ENCODE results near the gene HOXA4.
A peak's percentile ranks its signal among the peaks of the same experiment; 100 is the strongest.

Gene HOXA4

GRCh38 chr7:27150568-27151340 lies 20.2 kb upstream of the HOXA4 start:
- Histone ChIP-seq H3K36me3 (ENCODE audit: low read length) (0 out of 2 replicates have a peak, but pooled peaks cover 4% of the 10 kb centered on the region), H3K9ac (ENCODE audit: low read length) (peak overlapping the region; percentile 75), H3K27me3 (ENCODE audit: low read length) (no peaks in the 10 kb centered on the region), H2AFZ (ENCODE audit: low read depth, low read length, severe bottlenecking) (peak overlapping the region; percentile 93), H3K4me2 (ENCODE audit: low read depth, low read length, poor library complexity, severe bottlenecking) (peak overlapping the region; percentile 73), H4K20me1 (ENCODE audit: low read depth, low read length) (no peaks in the 10 kb centered on the region), H3K79me2 (ENCODE audit: insufficient read depth, low read length) (peaks cover 19% of the 10 kb centered on the region; the same call in 1 of the 2 replicates), H3K27ac (ENCODE audit: low read depth, low read length) (peak overlapping the region; percentile 46), H3K9me3 (ENCODE audit: insufficient read depth, low read length) (no peaks in the 10 kb centered on the region), H3K4me3 (ENCODE audit: insufficient read depth, low read length, poor library complexity, severe bottlenecking) (peak overlapping the region; percentile 62), H3F3A (ENCODE audit: insufficient read depth) (peaks cover 4% of the 10 kb centered on the region; the same call in 1 of the 2 replicates), H3K9me2 (replicated peaks; ENCODE audit: insufficient read depth, low read length) (no peaks in the 10 kb centered on the region)
- no peak for TF ChIP-seq EZH2phosphoT487 (conservative IDR thresholded peaks at IDR 0.05; ENCODE audit: low read length)
- TF ChIP-seq CTCF (IDR thresholded peaks at IDR 0.05; ENCODE audit: insufficient read depth, low read length, poor library complexity, severe bottlenecking), result peak; percentile 96

DNA sequence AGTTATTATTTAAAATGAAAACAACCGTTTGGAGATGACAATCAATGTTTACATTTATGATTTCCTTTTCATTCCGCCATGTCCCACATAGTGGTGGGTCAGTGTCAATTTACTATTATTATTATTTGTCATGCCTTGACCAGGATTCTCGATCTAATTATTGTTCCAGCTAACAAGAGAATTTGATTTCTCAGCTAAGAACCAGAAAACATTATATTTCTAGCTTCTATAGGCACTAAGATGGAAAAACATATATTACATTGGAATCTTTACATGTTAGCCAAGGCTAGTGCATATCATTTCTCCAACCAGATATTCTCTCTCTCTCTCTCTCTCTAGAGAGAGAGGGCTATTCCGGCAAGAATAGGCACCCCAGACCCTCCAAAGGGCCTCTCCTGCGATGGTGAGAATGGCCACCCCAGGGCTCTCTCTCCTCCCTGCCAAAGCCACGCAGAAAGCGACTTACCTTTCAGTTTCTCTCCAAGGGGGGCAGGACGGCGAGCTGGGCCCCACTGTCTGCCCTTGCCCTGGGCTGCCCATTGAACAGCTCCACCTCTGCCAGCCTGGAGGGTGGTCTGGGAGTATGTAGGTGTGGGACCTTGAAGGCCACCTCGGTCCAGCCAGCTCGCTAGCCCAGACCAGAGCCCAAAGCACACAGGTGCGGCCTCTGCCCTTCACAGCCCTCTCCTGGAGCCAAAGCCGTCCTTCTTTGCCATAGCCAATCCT lies 19.4 kb upstream of the HOXA4 start:
- Histone ChIP-seq H3K4me3 (ENCODE audit: insufficient read depth, low read length, poor library complexity, severe bottlenecking) (peak overlapping the region; percentile 62), H3K27ac (ENCODE audit: low read depth, low read length) (peak overlapping the region; percentile 46), H3K4me2 (ENCODE audit: low read depth, low read length, poor library complexity, severe bottlenecking) (peak overlapping the region; percentile 73), H4K20me1 (ENCODE audit: low read depth, low read length) (no peaks in the 10 kb centered on the region), H2AFZ (ENCODE audit: low read depth, low read length, severe bottlenecking) (peak overlapping the region; percentile 93), H3K79me2 (ENCODE audit: insufficient read depth, low read length) (peaks cover 15% of the 10 kb centered on the region; the same call in 1 of the 2 replicates), H3K27me3 (ENCODE audit: low read length) (no peaks in the 10 kb centered on the region), H3K9me3 (ENCODE audit: insufficient read depth, low read length) (no peaks in the 10 kb centered on the region), H3F3A (ENCODE audit: insufficient read depth) (peaks cover 4% of the 10 kb centered on the region; the same call in 1 of the 2 replicates), H3K9ac (ENCODE audit: low read length) (peak overlapping the region; percentile 75), H3K9me2 (replicated peaks; ENCODE audit: insufficient read depth, low read length) (no peaks in the 10 kb centered on the region), H3K36me3 (ENCODE audit: low read length) (0 out of 2 replicates have a peak, but pooled peaks cover 4% of the 10 kb centered on the region)
- TF ChIP-seq EZH2phosphoT487 (conservative IDR thresholded peaks at IDR 0.05; ENCODE audit: low read length) (no peak), CTCF (IDR thresholded peaks at IDR 0.05; ENCODE audit: insufficient read depth, low read length, poor library complexity, severe bottlenecking) (no peak)

GRCh38 chr7:27148756-27149641 lies 18.4 kb upstream of the HOXA4 start:
- peak overlapping the region; percentile 73 for H3K4me2 ChIP-seq (ENCODE audit: low read depth, low read length, poor library complexity, severe bottlenecking)
- TF ChIP-seq EZH2phosphoT487 (conservative IDR thresholded peaks at IDR 0.05; ENCODE audit: low read length), result no peak
- no peak for TF ChIP-seq CTCF (IDR thresholded peaks at IDR 0.05; ENCODE audit: insufficient read depth, low read length, poor library complexity, severe bottlenecking)
- H3K27me3 ChIP-seq (ENCODE audit: low read length), result no peaks in the 10 kb centered on the region
- peaks cover 4% of the 10 kb centered on the region; the same call in 1 of the 2 replicates for H3F3A ChIP-seq (ENCODE audit: insufficient read depth)
- H3K9ac ChIP-seq (ENCODE audit: low read length), result peak overlapping the region; percentile 75
- no peaks in the 10 kb centered on the region for H3K9me2 ChIP-seq (replicated peaks; ENCODE audit: insufficient read depth, low read length)
- no peaks in the 10 kb centered on the region for H4K20me1 ChIP-seq (ENCODE audit: low read depth, low read length)
- no peaks in the 10 kb centered on the region for H3K36me3 ChIP-seq (ENCODE audit: low read length)
- H2AFZ ChIP-seq (ENCODE audit: low read depth, low read length, severe bottlenecking), result no peak overlapping the region
- H3K9me3 ChIP-seq (ENCODE audit: insufficient read depth, low read length), result no peaks in the 10 kb centered on the region
- H3K79me2 ChIP-seq (ENCODE audit: insufficient read depth, low read length), result peaks cover 15% of the 10 kb centered on the region; the same call in 1 of the 2 replicates
- no peak overlapping the region for H3K27ac ChIP-seq (ENCODE audit: low read depth, low read length)
- H3K4me3 ChIP-seq (ENCODE audit: insufficient read depth, low read length, poor library complexity, severe bottlenecking), result peak overlapping the region; percentile 62

Measured in SU-DHL-6 (cell line).